CD4-positive, alpha-beta T cell treated with Interleukin-12 subunit alpha and Interleukin-12 subunit beta, for 1 hour (primary cell): ENCODE data around the gene HMGCR.
"Not testable (repeated sequence)": the region's sequence is repeated elsewhere in the genome, so short reads cannot be mapped to it uniquely, and the experiment has no call there.

Experiments
- DNase-seq: peaks from one replicate; pipeline ENCODE4 v3.0.0-alpha.2; 2020

Gene HMGCR

GRCh38 chr5:75336615-75337336 lies at the start of gene HMGCR:
TSS of gene HMGCR (plus strand) at chr5:75337220. CDS start at chr5:75342606, 5,386 bp downstream.
- DNase-seq: peak; percentile 98

GRCh38 chr5:75291844-75292243 lies 45.2 kb upstream of the HMGCR start:
- DNase-seq: not testable (repeated sequence)

GRCh38 chr5:75300084-75300483 lies 36.9 kb upstream of the HMGCR start:
- no peak for DNase-seq

- DNase-seq: no peak
Observed at GRCh38 chr5:75303419-75303818, 33.6 kb upstream of the HMGCR start.

GRCh38 chr5:75304486-75304885 lies 32.5 kb upstream of the HMGCR start:
- DNase-seq: not testable (repeated sequence)

- DNase-seq: no peak
Observed at GRCh38 chr5:75306746-75307145, 30.3 kb upstream of the HMGCR start.

GRCh38 chr5:75310212-75310611 lies 26.8 kb upstream of the HMGCR start:
- no peak for DNase-seq

GRCh38 chr5:75319148-75319547 lies 17.9 kb upstream of the HMGCR start:
- DNase-seq: not testable (repeated sequence)

- no peak for DNase-seq
Observed at GRCh38 chr5:75319638-75320037, 17.4 kb upstream of the HMGCR start.

- no peak for DNase-seq
Observed at GRCh38 chr5:75320371-75320770, 16.6 kb upstream of the HMGCR start.

- no peak for DNase-seq
Observed at GRCh38 chr5:75322066-75322465, 15.0 kb upstream of the HMGCR start.

- no peak for DNase-seq
Observed at GRCh38 chr5:75324791-75325190, 12.2 kb upstream of the HMGCR start.

GRCh38 chr5:75325242-75325641 lies 11.8 kb upstream of the HMGCR start:
- DNase-seq: no peak

GRCh38 chr5:75330404-75330803 lies 6.6 kb upstream of the HMGCR start:
- no peak for DNase-seq

GRCh38 chr5:75331095-75332090 lies 5.6 kb upstream of the HMGCR start:
- no peak for DNase-seq

GRCh38 chr5:75333759-75334158 lies 3.3 kb upstream of the HMGCR start:
- DNase-seq: not testable (repeated sequence)

- not testable (repeated sequence) for DNase-seq
Observed at GRCh38 chr5:75334413-75334812, 2.6 kb upstream of the HMGCR start.

- DNase-seq: no peak
Observed at GRCh38 chr5:75335486-75335885, 1.5 kb upstream of the HMGCR start.

GRCh38 chr5:75335952-75336614 lies 937 bp upstream of the HMGCR start:
- no peak for DNase-seq

- DNase-seq: peak; percentile 17
Observed at GRCh38 chr5:75337366-75338021, 474 bp downstream of the HMGCR start.

- no peak for DNase-seq
Observed at GRCh38 chr5:75338408-75338807, 1.4 kb downstream of the HMGCR start.

GRCh38 chr5:75340714-75341478 lies 3.9 kb downstream of the HMGCR start:
- no peak for DNase-seq
